Loucy (cell line): ENCODE data around the gene TOMM20.
"Not testable (repeated sequence)": the region's sequence is repeated elsewhere in the genome, so short reads cannot be mapped to it uniquely, and the experiment has no call there.

Source experiments
- CTCF ChIP-seq: fragments of 200-600 bp; sonication (generic); conservative IDR thresholded peaks from 2 replicates; pipeline ENCODE4 v1.5.1; 2014; ENCODE audit warnings: mild to moderate bottlenecking, antibody characterized with exemption, low read length
- EZH2phosphoT487 ChIP-seq: fragments of 200-600 bp; IDR thresholded peaks from 2 replicates; pipeline ENCODE4 v1.6.1; 2018; ENCODE audit warnings: antibody characterized with exemption, mild to moderate bottlenecking, moderate library complexity, borderline replicate concordance

- TF ChIP-seq CTCF, EZH2phosphoT487: not testable (repeated sequence)
Observed at GRCh38 chr1:235097501-235097900, 31.1 kb downstream of the TOMM20 start.
